ENCODE measurements around the gene TYW1.
"Not testable (repeated sequence)": the region's sequence is repeated elsewhere in the genome, so short reads cannot be mapped to it uniquely, and the experiment has no call there.

TYW1 gene

GRCh38 chr7:67192123-67192702 is 195.6 kb downstream of the TYW1 start:
- DNase-seq, result not testable (repeated sequence)

GRCh38 chr7:67192889-67193613 is 196.4 kb downstream of the TYW1 start:
- DNase-seq, result peak; percentile 88

DNA sequence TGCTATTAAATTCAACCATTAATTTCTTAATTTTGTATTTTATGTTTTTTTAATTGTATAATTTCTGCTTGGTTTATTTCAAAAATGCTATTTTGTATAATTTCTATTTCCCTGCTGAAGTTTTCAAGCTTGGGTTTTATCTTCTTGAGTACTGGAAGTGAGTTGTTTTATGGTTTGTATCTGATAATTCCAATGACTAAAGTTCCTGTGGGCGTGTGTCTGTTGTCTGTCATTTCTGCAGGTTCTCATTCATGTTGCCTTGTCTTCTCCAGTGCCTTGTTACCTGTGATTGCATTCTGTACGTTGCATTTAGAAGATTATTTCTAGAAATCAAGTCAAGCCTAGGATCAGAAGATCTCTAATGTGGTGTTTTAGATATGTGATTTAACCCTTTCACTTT is 199.5 kb downstream of the TYW1 start:
- not testable (repeated sequence) for DNase-seq

- DNase-seq, result not testable (repeated sequence)
Measured at GRCh38 chr7:67198865-67199526, 202.4 kb downstream of the TYW1 start.

- not testable (repeated sequence) for DNase-seq
Measured at GRCh38 chr7:67205772-67206171, 209.1 kb downstream of the TYW1 start.

- DNase-seq, result no peak
Measured at GRCh38 chr7:67206452-67206851, 209.8 kb downstream of the TYW1 start.

GRCh38 chr7:67208656-67209055 is 212.0 kb downstream of the TYW1 start:
- DNase-seq, result not testable (repeated sequence)

DNA sequence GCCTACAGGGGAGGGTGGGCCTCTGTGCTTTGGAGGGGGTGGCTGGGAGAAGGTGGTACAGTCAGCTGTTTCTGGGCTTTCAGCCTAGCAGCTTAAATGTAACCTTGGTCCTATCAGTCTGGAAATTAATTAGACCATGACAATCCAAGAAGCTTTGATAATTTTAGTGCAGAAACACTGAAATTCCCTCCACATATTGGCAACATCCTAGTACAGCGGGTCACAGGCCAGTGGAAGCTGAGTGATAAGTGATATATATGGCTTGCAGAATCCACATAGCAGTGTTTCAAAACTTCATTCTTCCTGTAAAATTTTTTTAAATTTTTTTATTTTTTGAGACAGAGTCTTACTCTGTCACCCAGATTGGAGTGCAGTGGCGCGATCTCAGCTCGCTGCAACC is 212.6 kb downstream of the TYW1 start:
- no peak for DNase-seq

- no peak for DNase-seq
Measured at GRCh38 chr7:67210567-67210966, 213.9 kb downstream of the TYW1 start.

- DNase-seq, result not testable (repeated sequence)
Measured at GRCh38 chr7:67211650-67212330, 215.2 kb downstream of the TYW1 start.

- not testable (repeated sequence) for DNase-seq
Measured at GRCh38 chr7:67213038-67213437, 216.4 kb downstream of the TYW1 start.

DNA sequence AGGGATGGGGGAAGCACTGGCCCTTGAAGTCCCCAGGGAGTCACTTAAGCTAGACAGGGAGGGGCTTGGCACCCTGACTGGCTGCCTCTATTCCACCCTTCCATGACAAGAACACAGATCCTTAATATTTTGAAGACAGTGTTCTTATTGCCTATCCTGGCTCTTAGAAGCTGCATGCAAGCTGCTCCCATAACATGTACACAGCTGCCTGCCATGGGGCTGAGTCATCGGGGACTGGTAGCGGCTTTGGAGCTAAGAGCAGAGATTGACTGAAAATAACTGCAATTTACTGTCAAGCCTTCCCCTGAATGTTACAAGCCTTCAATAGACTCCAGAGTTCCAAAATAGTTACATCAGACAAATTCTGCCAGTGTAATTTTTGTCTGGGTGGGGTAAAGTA is 226.9 kb downstream of the TYW1 start:
- DNase-seq, result not testable (repeated sequence)

DNA sequence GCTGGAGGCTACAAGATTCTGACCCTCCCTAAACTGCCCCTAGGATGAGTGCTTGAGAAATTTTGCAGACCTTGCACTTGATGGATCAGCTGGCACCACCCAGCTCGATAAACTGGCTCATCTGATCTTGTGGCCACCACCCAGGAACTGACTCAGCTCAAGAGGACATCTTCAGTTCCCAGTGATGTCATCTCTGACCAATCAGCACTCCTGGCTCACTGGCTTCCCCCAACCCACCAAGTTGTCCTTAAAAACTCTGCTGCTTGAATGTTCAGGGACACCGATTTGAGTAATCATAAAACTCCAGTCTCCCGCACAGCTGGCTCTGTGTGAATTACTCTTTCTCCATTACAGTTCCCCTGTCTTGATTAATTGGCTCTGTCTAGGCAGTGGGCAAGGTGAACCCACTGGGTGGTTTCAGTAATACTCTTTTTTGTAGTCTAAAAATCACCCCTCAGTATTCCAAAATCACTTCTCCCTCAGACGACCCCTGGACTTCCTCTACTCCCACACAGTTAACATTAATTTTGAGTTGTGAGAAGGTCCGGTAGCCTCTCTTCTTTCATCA is 229.8 kb downstream of the TYW1 start:
- DNase-seq, result not testable (repeated sequence)

DNA sequence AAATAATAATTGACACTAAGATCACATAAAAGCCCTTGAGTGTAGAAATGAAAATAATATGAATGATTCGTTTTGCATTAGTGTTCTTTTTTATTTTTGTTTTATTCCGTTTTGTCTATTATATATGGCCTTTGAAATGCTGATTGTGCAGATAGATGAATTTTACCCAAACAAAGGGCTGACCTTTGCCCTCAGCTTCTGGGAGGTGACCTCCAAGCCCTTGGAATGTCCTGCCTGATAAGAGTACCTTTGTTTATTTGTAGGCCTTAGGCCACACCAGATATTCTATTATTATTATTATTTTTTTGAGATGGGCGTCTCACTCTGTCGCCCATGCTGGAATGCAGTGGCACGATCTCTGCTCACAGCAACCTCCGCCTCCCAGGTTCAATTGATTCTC is 230.3 kb downstream of the TYW1 start:
- DNase-seq, result not testable (repeated sequence)

GRCh38 chr7:67229018-67229417 is 232.4 kb downstream of the TYW1 start:
- not testable (repeated sequence) for DNase-seq

- DNase-seq, result not testable (repeated sequence)
Measured at GRCh38 chr7:67230029-67230428, 233.4 kb downstream of the TYW1 start.

DNA sequence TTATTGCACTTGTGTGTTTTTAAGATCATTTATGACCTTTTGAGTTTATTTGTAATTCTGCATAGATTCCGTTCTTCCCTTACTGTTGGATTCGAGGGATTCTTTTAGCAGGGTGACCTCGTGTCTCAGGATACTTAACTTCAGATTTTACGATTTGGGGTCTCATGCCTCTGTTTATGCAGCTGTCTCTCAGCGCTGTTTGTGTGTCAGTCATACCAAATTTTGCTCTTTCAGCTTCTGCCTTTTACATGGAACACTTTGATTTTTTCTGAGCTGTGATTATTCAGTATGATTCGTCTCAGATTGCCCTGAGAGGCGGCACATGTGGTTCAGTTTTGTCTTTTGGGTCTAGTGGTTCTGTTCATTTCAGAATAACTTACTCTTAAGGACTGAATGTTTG is 236.9 kb downstream of the TYW1 start:
- DNase-seq, result not testable (repeated sequence)

GRCh38 chr7:67236216-67236615 is 239.6 kb downstream of the TYW1 start:
- not testable (repeated sequence) for DNase-seq

DNA sequence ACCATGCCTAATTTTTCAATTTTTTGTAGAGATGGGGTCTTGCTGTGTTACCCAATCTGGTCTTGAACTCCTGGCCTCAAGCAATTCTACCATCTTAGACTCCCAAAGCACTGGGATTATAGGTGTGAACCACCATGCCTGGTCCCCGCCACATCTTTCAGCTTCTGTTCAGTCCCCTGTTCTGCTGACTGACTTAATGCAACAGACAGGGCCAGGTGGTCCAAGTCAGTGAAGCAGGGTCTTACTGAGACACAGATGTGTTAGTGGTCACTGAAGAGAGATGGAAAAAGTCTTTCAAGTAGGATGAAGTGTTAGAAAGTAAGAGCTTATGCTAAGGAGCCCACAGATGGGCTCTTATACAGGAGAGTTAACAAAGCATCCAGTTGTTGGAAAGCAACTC is 246.2 kb downstream of the TYW1 start:
- not testable (repeated sequence) for DNase-seq

DNA sequence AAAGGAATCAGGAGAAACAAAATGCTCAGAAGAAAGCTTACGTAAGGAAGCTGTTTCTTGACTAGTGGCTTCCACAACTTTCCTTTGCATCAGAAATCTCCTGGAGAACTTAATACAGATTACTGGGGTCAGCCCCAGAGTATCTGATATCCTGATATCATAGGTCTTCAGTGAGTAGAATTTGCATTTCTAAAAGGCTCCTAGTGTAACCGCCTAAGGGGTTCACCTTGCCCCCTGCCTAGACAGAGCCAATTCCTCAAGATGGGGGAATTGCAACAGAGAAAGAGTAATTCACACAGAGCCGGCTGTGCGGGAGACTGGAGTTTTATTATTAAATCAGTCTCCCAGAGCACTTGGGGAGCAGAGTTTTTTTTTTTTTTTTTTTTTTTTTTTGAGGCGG is 251.7 kb downstream of the TYW1 start:
- DNase-seq, result not testable (repeated sequence)

- no peak for DNase-seq
Measured at GRCh38 chr7:67251986-67252558, 255.4 kb downstream of the TYW1 start.

GRCh38 chr7:67255076-67255475 is 258.4 kb downstream of the TYW1 start:
- DNase-seq, result not testable (repeated sequence)

- not testable (repeated sequence) for DNase-seq
Measured at GRCh38 chr7:67257779-67258178, 261.1 kb downstream of the TYW1 start.
